ENCODE data around the gene RAB40C. TPM values are rescaled to one million over a fixed set of nuclear protein-coding genes. Genes with fewer than 3 reads are reported as not detected.

RAB40C gene
- total and polyA plus RNA-seq, 2 experiments from 2014 or later, result 30.2 to 32.7 TPM

GRCh38 chr16:648071-648780 lies 58.4 kb downstream of the RAB40C start:
- no peaks in the 10 kb centered on the region for H3K9me3 ChIP-seq (ENCODE audit: low read depth)
- H3K4me2 ChIP-seq, result peak overlapping the region; percentile 94
- DNase-seq (ENCODE audit: low spot score), result peak; percentile 58
- no peaks in the 10 kb centered on the region for H3K9me2 ChIP-seq (replicated peaks; ENCODE audit: insufficient read depth)
- peaks cover 48% of the 10 kb centered on the region for H3K4me1 ChIP-seq (ENCODE audit: insufficient read depth)
- H3K79me2 ChIP-seq, result peaks cover 50% of the 10 kb centered on the region
- H3K4me3 ChIP-seq, result peak overlapping the region; percentile 72
- H4K20me1 ChIP-seq (ENCODE audit: insufficient read depth, poor library complexity, severe bottlenecking), result no peaks in the 10 kb centered on the region
- WGBS (ENCODE audit: low lambda C conversion rate, missing lambda C conversion rate), result 61% methylated on average over 24 of the region's 24 CpGs
- H2AFZ ChIP-seq, result peak overlapping the region; percentile 72
- H3K27ac ChIP-seq, result peak overlapping the region; percentile 98
- TF ChIP-seq CTCF (IDR thresholded peaks at IDR 0.05; ENCODE audit: poor library complexity), result peak; percentile 21
- TF ChIP-seq EZH2 (IDR thresholded peaks at IDR 0.05; ENCODE audit: borderline replicate concordance), result no peak
- H3K36me3 ChIP-seq (replicated peaks; ENCODE audit: insufficient read depth, low read depth), result no peaks in the 10 kb centered on the region
- no peaks in the 10 kb centered on the region for H3K27me3 ChIP-seq

GRCh38 chr16:648781-649589 lies 59.1 kb downstream of the RAB40C start, which contains the start of gene WDR90:
Gene WDR90 (plus strand): TSS chr16:649365. CDS start chr16:649417, 52 bp downstream.
- H3K27ac ChIP-seq, result peak within 1 kb of the TSS; percentile 98
- no peaks in the 10 kb centered on the region for H3K9me3 ChIP-seq (ENCODE audit: low read depth)
- no peaks in the 10 kb centered on the region for H3K27me3 ChIP-seq
- H3K36me3 ChIP-seq (replicated peaks; ENCODE audit: insufficient read depth, low read depth), result no peaks in the 10 kb centered on the region
- H2AFZ ChIP-seq, result peak within 1 kb of the TSS; percentile 72
- 5% methylated on average over 73 of the region's 91 CpGs for WGBS (ENCODE audit: low lambda C conversion rate, missing lambda C conversion rate)
- peaks cover 45% of the 10 kb centered on the region for H3K4me1 ChIP-seq (ENCODE audit: insufficient read depth)
- H3K79me2 ChIP-seq, result peaks cover 42% of the 10 kb centered on the region
- TF ChIP-seq EZH2phosphoT487 (IDR thresholded peaks at IDR 0.05; ENCODE audit: low read depth, severe bottlenecking, unreplicated experiment) (no peak), EZH2 (IDR thresholded peaks at IDR 0.05; ENCODE audit: borderline replicate concordance) (no peak), CTCF (IDR thresholded peaks at IDR 0.05; ENCODE audit: poor library complexity) (no peak)
- no peaks in the 10 kb centered on the region for H3K9me2 ChIP-seq (replicated peaks; ENCODE audit: insufficient read depth)
- H4K20me1 ChIP-seq (ENCODE audit: insufficient read depth, poor library complexity, severe bottlenecking), result no peaks in the 10 kb centered on the region
- peak; percentile 96 for DNase-seq (ENCODE audit: low spot score)
- H3K4me2 ChIP-seq, result peak within 1 kb of the TSS; percentile 94
- peak within 1 kb of the TSS; percentile 72 for H3K4me3 ChIP-seq

GRCh38 chr16:649631-650030 lies 59.8 kb downstream of the RAB40C start:
- Histone ChIP-seq H3K36me3 (replicated peaks; ENCODE audit: insufficient read depth, low read depth) (no peaks in the 10 kb centered on the region), H3K27ac (no peak overlapping the region), H3K4me3 (peak overlapping the region; percentile 72), H3K9me2 (replicated peaks; ENCODE audit: insufficient read depth) (no peaks in the 10 kb centered on the region), H2AFZ (peak overlapping the region; percentile 59), H3K4me2 (peak overlapping the region; percentile 94), H3K4me1 (ENCODE audit: insufficient read depth) (peaks cover 38% of the 10 kb centered on the region), H3K27me3 (no peaks in the 10 kb centered on the region), H3K79me2 (peaks cover 36% of the 10 kb centered on the region), H3K9me3 (ENCODE audit: low read depth) (no peaks in the 10 kb centered on the region), H4K20me1 (ENCODE audit: insufficient read depth, poor library complexity, severe bottlenecking) (no peaks in the 10 kb centered on the region)
- TF ChIP-seq EZH2phosphoT487 (IDR thresholded peaks at IDR 0.05; ENCODE audit: low read depth, severe bottlenecking, unreplicated experiment), result no peak
- TF ChIP-seq EZH2 (IDR thresholded peaks at IDR 0.05; ENCODE audit: borderline replicate concordance), result no peak
- TF ChIP-seq CTCF (IDR thresholded peaks at IDR 0.05; ENCODE audit: poor library complexity), result no peak
- no peak for DNase-seq (ENCODE audit: low spot score)
- 13% methylated on average over 26 of the region's 44 CpGs for WGBS (ENCODE audit: low lambda C conversion rate, missing lambda C conversion rate)

Measured in hepatocyte (in vitro differentiated cells).